NK-92 treated with Interleukin-12 subunit alpha and Interleukin-12 subunit beta, amount 100 ng/mL, for 24 hours (cell line): ENCODE results near the gene COL4A3.

Source experiments
- DNase-seq: peaks from one replicate; lab custom pipeline; 2025; lab: John Stamatoyannopoulos, UW

The COL4A3 gene

DNA sequence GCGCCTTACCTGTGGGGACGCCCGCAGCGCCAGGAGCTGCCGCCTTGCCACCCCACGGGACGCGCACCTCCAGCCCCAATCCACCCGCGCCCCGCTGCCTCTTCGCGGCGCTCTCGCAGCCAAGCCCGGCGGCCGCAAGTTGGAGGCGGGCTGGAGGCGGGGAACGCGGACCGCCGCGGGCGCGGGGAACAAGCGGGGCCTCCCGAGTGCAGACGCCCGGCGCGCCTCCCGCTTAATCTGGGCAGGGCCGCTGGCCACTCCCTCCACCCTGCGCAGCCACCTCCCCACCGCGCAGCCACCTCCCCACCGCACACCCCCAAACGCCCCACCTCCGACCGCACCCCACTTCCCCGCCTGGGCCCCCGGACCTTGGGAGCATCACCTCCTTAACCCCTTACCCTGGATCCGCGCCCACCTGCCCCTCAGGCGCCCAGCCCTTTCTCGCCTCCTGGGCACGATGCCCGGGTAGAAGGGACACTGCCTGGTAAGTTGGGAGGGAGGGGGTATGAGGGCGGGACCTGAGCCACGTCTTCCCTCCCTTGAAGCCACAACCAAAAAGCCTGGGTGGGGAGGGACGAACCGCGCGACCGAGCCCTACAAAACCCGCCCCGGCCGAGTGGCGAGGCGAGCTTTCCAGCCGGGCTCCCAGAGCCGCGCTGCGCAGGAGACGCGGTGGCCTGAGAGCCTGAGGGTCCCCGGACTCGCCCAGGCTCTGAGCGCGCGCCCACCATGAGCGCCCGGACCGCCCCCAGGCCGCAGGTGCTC is at the start of gene COL4A3, which contains the start of gene COL4A4:
Gene COL4A3, plus strand, starts transcription at position 627 of the 765 bp plus-strand sequence. Its CDS starts 103 bp downstream, at position 730.
Gene COL4A4, minus strand, starts transcription at position 208 of the 765 bp plus-strand sequence. CDS start 16,722 bp downstream, outside the sequence.
- no peak for DNase-seq

DNA sequence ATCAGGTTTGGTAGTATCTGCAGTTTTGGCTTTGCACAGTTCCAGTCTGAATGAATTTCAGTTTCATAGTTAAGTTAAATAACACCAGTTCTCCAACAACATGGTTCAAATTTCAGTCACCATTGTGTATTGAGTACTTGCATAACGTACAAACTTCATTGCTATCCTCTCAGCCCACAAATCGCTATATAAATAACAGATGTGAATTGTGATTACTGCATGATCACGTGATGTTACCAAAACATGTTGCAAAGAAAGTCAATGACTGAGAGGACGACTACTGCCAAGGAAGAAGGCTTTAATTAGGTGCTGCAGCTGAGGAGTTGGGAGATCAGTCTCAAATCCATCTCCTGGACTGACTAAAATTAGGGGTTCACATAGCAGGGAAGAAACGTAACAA is 48.7 kb upstream of the COL4A3 start:
- DNase-seq = no peak

DNA sequence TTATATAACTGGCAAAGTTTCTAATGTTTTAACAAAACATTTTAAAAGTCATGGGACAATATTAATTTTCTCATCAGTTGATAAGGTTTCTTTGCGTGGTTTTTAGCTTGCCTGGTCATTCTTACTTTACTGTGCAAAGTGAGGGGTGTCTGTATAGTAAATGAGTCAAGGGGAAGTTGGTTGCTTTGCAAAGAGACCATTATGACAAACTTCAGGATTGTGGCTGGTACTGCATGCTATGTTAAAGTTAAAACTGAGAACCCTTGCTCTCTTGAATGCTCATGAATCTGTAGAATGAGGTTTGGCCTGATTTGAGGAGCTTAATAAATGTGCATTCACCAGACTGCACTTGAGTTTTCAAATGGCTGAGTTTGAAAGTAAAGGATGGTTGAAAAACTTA is 47.4 kb upstream of the COL4A3 start:
- no peak for DNase-seq

DNA sequence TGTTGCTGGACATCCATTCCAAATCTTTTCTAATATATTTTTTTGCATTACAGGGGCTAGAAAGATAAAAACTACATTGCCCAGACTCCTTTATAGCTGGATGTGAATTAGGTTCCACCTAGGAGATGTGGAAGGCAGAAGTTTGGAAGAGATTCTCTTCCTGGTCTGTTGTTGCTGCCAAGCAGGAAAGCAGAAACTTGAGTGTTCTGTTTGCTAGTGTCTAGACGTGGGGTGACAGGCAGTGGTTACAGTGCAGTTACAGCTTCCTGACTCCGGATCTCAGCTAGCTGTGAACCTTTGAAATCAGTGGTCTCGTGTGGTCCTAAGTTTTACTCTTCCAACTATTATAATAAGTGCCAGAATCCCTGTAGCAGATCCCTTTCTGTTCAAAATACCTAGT is 46.6 kb upstream of the COL4A3 start:
- DNase-seq = no peak

DNA sequence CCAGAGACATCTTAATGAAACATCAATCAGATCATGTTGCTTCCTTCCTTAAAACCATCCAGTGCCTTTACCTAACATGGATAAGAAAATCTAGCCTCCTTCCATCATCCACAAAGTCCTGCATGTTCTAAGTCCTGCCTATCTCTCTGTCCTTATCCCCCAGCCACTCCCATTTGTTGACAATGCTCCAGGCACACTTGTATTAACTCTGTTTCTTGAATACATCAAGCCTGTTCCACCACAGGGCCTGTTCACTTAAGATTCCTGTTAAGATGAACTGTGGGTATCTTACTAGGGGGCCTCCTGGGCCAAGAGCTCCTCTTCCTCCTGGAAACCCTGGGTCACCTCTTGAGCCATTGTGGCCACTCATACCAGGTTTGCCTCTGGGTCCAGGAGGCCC is 46.1 kb upstream of the COL4A3 start:
- DNase-seq = no peak

DNA sequence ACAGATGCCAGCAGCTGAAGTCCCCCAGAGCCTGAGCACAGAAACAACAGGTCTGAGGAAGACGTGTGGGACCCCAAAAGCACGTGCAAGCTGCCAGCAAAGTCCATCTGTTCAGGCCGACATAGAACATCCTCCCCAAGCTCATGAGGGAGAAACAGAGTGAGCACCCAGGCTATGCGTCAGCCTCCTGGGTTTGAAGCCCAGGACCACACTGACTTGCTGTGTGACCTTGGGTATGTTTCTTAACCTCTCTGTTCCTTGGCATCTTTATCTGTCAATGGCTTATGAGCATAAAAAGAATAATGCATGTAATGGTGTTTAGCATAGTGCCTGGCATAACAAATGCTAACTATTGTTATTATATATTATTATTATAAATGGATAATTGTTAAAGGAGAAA is 40.7 kb upstream of the COL4A3 start:
- DNase-seq = no peak

DNA sequence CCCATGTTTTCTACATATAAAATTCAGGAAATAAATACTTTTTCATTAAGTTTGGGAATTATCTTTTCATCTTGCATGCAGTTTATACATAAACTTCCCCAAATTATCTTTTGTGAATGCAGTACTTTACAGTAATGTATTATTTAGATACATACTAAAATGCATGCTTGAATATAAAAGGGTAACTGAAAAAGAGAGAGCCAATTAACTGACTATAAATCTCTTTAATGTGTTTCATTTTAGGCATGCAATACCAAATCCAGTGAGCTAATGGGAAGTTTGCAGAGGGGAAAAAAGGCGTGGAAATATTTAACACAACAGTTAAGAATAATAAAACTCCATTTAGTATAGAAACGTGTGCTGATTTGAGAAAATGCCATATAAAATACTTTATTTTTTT is 39.6 kb upstream of the COL4A3 start:
- DNase-seq = no peak

DNA sequence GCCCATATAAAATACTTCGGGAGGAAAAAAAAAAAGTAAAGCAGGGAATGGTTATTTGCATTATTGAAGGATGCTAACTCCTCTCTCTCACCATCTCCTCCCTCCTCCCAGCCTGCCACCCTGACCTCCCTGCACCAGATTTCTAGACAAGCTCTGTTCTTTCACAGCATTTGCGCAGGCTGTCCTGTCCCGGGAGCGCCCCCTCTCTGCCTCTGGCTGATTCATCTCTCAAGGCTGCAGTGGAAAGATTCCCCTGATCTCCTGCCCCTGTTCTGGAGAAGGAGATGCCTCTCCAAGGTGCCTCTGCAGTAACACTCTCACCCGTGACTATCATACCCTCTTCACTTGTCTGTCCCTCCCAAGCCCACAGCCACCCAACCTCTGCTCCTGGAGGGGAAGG is 38.9 kb upstream of the COL4A3 start:
- no peak for DNase-seq

DNA sequence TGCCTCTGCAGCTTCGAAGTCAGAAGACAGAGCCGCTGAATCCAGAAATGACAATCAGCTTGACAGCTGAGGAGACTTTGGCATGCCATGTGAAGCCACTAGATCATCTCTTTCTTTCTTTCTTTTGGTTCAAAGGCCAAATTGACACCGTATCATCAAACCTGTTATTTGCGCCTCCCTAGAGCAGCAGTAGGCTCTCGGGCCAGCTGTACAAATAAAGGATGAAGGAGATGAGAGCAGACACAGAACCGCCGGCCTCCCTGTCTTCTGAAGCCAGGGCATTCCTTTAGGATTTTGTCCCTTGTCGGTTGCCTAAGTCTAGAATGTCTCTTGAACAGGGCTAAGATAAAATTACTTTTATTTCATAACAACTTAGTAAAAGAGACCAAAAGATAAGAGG is 37.2 kb upstream of the COL4A3 start:
- no peak for DNase-seq

DNA sequence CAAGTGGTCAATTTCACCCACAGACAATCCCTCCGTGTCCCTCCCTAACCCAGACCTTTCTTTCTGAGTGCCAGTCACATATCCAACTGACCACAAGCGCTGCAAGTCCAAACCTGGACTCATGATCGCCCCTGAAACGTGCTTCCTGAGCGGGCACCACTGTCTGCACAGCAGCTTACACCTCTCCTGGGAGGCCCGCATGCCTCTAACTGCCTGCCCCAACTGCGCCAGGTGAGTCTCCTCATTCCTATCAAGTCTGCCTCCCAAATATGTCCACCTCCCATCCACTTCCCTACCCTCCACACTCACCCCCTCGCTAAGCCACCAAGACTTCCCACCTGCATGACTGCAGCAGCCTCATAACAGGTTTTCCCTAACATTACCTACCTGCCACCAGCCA is 33.8 kb upstream of the COL4A3 start:
- DNase-seq = no peak

DNA sequence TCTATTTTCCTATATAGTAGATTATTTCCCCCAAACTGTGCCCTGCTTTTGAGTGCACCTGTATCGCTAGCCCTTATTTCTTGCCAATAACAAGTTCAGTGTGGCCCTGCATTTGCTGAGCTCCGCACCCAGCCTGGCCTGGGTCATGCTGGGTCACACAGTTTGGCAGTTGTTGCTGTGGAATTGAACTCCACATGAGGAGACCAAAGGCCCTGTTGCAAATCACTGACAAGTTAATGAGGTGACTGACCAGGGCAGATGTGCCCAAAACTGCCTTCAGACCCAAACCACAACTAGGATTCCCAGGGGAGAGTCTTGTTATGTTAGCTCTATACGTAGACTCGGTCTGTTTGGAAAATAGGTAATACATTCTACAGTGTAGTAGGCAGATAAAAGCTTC is 31.4 kb upstream of the COL4A3 start:
- DNase-seq = no peak

DNA sequence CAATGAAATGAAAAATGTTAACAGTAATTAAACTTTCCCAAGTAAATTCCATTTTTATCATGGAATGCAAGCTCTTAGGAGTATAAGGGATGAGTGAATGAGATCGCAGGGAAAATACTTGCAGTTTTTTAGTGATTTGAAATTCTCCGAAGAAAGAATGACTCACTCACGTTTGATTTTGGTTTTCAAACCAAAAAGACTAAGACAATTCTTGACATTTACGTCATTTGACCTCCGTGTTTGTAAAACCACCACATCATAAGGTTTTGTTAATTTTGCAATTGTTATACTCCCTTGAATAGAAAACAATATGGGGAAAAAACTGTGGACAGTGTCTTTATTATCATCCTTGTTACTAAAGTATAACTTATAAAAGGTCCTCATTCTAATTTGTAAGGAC is 29.8 kb upstream of the COL4A3 start:
- no peak for DNase-seq

DNA sequence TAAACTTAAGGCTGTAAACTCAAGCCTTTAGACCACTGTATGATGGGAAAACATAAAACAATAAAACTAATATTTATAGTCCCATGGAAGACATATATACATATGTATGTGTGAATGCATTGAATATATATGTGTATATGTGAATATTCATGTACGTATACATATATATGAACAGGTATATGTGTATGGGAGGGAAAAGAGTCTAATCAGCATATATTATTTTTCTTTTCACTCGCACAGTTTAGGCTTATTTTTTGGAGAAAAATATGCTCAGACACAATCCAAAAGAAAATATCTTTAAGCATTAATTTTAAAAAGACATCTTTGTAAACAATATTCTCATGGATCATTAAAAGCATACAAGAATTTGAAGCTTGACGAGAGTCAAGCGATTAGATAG is 23.1 kb upstream of the COL4A3 start:
- DNase-seq = no peak

DNA sequence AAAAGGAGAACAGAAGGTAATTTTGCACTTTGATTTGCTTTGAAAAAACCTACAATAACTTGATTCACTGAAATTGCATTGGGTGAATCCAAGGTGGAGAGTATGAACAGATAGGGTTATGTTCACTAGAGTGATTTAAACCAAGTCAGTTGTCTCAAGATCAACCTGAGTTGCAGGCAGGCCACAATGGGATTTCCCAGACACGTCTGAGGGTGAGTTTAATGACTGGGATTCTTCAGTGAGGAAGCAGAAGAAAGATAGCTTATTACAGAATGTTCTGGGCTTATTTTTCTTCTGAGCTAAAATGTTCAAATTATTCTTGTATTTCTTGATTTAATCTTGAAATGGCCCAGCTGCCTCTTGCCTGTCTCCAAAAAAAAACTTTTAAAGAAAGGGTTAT is 20.5 kb upstream of the COL4A3 start:
- DNase-seq = no peak

DNA sequence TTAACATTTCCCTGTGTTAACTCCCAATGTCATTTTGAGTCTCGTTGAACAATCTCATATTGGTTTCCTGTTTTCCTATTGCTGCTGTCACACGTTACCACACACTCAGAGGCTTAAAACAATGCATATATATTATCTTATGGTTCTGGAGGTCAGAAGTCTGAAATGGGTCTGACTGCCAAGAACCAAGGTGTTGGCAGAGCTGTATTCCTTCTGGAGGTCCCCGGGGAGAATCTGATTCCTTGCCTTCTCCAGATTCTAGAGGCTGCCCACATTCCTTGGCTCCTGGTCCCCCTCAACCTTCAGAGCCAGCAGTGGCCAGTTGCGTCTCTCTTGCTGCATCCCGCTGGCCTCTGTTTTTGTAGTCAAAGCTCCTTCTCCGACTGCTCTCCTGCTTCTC is 18.0 kb upstream of the COL4A3 start:
- no peak for DNase-seq

DNA sequence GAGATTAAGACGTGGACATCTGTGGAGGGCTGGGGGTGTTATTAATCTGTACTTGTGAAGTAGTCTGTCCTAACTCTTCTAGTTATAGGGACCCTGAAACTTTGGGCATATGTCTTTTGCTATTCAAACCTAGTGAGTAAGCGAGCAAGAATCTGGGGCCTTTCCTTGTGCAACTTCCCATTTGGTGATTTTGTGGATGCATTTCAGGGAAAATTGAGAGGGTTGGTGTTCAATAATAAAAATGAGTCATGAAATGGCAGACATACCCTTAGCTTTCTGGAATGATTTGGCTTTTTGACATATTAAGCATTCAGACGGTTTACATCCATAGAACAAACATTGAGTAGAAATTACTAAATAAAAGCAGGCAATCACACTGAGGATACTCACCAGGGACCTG is 17.4 kb upstream of the COL4A3 start:
- DNase-seq = no peak

DNA sequence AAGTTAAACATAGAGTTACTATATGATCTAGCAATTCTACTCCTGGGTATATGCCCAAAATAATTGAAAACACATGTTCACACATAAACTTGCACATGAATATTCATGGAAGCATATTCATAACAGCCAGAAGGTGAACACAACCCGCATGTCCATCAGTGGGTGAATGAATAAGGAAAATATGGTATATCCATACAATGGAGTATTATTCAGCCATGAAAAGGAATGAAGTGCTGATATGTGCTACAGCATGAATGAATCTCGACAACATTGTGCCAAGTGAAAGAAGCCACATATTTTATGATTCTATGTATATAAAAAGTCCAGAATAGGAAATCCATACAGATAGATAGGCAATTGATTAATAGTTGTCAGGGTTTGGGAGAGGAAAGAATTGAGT is 16.3 kb upstream of the COL4A3 start:
- no peak for DNase-seq

DNA sequence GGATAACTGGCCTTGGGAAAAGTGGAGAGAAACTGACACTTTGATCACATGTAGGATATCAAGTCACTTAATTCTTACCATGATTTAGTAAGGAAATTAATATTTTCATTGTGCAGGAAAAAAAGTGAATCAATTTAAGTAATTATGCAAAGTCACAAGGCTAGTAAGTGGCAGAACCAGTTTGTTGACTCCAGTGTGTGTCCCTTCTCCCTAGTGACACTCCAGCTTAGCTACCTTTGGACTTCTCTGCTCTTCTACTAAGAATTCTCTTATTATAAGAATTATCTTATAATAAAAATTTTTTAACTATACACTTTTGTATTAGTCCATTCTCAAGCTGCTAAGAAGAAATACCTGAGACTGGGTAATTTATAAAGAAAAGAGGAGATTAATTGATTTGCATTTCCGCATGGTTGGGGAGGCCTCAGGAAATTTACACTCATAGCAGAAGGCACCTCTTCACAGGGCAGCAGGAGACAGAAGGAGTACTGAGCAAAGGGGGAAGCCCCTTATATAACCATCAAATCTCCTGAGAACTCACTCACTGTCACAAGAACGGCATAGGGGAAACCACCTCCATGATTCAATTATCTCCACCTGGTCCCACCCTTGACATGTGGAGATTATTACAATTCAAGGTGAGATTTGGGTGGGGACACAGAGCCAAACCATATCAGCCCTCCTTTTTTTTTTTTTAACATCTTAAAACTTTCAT is 14.0 kb upstream of the COL4A3 start:
- DNase-seq = no peak

DNA sequence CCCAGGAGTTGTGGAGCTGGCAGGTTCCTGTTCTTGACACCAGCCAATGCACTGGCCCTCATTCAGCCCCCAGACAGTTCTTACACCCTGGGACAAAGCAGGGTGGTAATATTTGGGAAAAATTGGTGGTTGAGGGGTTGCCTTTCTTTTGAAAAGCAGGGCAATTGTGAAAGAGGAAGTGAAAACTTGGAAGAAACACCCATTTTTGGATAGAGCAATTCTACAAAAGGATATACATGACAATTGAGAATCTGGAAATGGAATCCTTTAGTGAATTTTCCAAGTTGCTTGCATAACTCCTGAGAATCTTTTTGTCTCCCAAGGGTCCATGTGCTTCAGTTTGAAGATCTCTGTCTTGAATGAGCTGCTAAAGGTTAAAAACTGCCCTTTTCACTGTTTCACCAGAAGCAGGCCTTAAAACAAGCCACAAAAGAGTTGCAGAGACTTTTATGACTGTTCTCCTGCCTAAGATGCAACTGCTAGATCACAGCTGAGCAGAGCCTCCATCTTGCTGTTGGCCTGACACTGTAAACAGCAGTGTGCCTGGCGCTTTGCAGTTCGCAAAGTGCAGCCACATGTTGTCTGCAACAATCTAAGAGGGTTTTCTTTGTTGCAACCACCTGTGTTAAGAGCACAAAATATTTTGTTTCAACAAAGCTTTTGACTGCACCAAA is 12.2 kb upstream of the COL4A3 start:
- no peak for DNase-seq

DNA sequence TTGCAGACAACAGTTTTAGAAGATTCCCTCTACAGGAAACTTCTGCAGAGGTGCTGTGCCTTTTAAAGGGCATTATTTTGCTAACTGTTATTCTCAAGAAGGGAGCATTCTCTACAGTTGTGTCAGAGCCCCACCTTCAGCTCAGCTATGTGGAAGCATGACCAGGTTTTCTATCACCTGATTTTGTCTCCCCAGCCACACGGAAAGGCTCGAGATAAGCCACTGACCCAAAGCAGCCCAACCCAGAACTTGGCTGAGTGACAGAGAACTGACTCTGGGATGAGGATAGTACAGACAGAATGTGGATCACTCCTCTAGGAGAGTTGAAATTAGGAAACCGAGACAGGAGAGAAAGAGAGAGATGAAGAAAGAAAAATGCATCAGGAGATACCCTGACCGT is 11.1 kb upstream of the COL4A3 start:
- no peak for DNase-seq

DNA sequence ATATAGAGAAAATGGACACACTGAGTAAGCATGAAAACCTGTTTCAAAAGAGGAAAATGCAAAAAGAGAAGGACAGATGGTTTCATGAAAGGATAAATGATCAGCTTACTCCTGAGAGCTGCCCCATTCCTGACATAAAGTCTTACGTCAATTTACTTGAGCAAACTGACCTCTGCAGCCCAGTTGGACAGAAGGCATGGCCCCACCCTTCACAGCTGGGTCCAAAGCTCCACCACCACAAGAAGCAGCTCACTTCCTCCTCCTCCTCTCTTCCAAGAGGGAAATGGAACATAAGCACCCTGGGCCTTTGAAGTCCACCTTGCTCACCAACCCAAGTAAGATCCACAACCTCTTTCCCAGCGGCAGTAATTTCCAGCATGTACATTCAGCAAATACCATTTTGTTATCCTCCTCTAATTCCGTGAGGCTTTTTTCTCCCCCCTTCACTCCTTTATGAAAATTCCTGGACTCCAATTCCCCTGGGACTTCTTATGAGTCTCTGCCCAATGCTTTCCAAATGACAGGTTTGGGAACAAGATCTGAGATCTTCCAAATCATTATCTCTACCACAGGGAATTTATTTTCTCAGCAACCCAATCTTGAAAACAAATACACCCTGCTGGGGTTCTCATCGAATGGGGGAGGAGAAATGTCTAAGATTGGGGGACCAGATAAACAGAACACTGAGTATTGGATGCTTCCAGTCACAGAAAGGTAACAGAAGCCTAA is 10.5 kb upstream of the COL4A3 start:
- DNase-seq = no peak

DNA sequence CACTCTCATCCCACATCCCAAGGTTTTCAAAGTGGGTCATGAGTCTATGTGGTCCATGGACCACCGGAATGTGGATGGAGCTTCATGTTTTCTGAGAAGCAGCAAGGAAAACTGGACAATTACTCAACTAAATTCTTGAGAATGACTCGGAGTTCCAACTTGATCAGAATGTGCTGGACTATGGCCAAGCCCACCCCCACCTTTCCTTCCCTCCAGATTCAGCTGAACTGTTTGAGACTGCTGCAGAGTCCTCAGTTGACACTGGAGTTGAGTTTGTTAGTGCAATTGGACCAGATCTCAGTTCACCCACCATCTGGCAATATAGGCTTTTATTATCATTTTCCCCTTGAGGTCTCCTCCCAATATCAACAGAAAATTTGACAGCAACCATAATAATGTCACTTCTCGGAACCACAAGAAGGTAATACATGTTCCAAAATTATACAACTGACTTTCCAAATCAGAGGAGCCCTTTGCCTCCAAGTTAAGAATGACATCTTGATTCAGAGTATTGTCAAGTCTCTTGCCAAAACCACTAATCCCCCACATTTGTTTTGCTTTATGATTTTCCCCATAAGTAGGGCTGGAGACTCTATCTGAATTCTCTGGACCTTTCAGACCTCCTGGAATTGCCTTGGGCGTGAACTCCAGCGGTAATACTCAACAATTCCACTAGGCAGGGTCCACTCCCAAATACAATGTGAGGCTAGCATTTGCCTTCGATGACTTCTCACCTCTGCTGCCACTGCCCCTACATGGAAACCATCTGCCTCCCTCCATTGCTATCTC is 9.2 kb upstream of the COL4A3 start:
- no peak for DNase-seq
